ENCODE results near the gene SPOUT1.

SPOUT1 gene

DNA sequence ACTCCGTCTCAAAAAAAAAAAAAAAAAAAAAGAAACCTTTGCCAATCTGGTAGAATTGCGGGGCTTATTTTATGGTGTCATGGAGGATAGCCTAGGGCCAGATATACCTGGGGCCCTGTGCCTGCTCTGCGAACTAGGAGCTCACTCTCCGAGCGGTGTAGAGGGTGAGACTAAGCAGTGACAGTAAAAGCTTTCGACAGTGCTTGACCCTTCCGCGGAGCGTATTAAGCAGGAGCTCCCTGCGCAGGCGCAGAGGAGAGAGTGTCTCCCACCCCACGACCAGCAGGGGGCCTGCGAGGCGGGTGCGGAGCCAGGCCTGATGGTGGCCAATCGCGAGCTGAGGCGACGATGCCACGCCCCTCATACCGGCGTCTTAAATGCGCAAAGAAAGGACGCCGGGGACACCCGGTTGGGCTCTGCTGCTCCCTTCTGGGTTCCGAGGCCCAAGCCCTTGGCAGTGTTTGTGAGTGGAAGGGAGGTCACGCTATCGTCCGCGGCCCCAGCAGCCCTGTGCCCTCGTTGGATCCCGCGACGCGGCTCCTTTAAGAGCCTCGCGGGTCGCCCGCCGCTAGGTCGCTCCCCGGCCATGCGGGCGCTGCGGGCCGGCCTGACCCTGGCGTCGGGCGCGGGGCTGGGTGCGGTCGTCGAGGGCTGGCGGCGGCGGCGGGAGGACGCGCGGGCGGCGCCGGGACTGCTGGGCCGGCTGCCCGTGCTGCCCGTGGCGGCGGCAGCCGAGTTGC lies 11.3 kb downstream of the SPOUT1 start, which contains the start of gene ENDOG:
Gene ENDOG (plus strand): TSS at position 402 of the 740 bp plus-strand sequence. CDS start 185 bp downstream, at position 587.
- TF ChIP-seq, protein P1, sequence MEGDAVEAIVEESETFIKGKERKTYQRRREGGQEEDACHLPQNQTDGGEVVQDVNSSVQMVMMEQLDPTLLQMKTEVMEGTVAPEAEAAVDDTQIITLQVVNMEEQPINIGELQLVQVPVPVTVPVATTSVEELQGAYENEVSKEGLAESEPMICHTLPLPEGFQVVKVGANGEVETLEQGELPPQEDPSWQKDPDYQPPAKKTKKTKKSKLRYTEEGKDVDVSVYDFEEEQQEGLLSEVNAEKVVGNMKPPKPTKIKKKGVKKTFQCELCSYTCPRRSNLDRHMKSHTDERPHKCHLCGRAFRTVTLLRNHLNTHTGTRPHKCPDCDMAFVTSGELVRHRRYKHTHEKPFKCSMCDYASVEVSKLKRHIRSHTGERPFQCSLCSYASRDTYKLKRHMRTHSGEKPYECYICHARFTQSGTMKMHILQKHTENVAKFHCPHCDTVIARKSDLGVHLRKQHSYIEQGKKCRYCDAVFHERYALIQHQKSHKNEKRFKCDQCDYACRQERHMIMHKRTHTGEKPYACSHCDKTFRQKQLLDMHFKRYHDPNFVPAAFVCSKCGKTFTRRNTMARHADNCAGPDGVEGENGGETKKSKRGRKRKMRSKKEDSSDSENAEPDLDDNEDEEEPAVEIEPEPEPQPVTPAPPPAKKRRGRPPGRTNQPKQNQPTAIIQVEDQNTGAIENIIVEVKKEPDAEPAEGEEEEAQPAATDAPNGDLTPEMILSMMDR (IDR thresholded peaks at IDR 0.05; ENCODE audit: low read depth, low read length), result peak; percentile 96
- peak; percentile 92 for DNase-seq (ENCODE audit: extremely low read depth, low read depth)

- no peak for DNase-seq (ENCODE audit: extremely low read depth, low read depth)
- TF ChIP-seq, protein P1 (IDR thresholded peaks at IDR 0.05; ENCODE audit: low read depth, low read length), result no peak
Observed at GRCh38 chr9:128810873-128811272, 18.7 kb downstream of the SPOUT1 start.

DNA sequence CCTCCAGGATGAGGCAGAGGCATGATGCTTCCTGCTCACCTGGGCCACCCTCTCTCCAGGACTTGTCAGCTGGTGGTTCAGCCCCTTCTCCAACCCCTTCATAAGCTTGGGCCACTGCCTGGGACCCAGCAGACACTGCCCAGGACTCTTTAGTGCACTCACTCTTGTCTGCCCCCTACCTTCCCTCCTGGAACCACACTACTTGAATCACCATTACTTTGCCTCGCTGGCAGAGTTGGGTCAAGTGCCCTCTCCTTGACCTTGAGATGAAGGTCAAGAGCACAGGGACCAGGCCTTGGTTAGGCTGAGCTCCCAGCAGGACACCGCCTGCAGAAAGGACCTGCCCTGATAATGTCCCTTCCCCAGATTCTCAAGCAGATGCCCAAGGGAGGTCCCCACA lies 19.8 kb downstream of the SPOUT1 start:
- DNase-seq (ENCODE audit: extremely low read depth, low read depth), result no peak

GRCh38 chr9:128809036-128809599 lies 20.5 kb downstream of the SPOUT1 start:
- TF ChIP-seq, protein P1 (IDR thresholded peaks at IDR 0.05; ENCODE audit: low read depth, low read length), result no peak
- no peak for DNase-seq (ENCODE audit: extremely low read depth, low read depth)

More for the DNA sequence above, 19.8 kb downstream of the SPOUT1 start:
- TF ChIP-seq, protein P1 (IDR thresholded peaks at IDR 0.05; ENCODE audit: low read depth, low read length), result no peak; the same call in 1 of the 2 replicates

DNA sequence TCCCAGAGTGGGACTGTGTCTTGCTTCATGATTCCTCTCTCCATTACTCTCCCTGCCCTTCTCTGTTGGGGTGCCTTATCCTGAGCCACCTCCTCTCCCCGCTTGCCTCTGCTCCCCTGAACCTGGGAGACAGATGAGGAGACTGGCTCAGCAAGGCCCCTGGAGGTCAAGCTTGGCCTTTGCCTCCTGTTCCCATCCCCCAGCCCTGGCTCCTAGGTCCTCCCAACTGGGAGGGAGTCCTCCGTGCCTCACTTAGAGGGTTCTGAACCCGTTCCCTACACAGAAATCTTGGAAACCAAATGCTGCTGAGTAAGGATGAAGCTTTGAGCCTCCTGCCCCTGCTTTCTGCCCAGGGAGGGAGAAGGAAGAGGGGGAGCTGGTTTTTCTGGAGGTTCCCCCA lies 21.1 kb downstream of the SPOUT1 start:
- TF ChIP-seq, protein P1 (IDR thresholded peaks at IDR 0.05; ENCODE audit: low read depth, low read length), result no peak

DNA sequence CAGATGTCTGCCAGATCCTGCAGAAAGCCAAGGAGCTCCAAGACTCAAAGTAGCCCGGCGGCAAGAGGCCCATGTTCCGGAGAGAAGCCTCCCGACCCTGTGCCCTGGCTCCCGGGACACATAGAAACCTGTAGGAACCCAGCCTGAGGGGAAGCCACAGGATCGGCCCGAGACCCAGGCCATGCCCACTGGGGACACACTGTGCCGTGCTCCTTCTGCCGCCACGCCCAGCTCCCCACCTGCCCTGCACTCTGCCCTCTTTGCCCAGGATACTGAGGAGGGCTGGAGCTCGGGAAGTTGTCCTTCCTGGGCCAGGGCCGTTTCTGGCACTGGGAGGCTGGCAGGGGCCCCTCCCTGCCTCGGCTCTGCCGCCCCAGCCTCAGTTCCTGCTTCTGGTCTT lies 21.8 kb downstream of the SPOUT1 start:
- DNase-seq (ENCODE audit: extremely low read depth, low read depth), result no peak
- TF ChIP-seq, protein P1 (IDR thresholded peaks at IDR 0.05; ENCODE audit: low read depth, low read length), result no peak

More for the DNA sequence above, 21.1 kb downstream of the SPOUT1 start:
- DNase-seq (ENCODE audit: extremely low read depth, low read depth), result no peak

GRCh38 chr9:128805661-128806060 lies 23.9 kb downstream of the SPOUT1 start:
- TF ChIP-seq, protein P1 (IDR thresholded peaks at IDR 0.05; ENCODE audit: low read depth, low read length), result no peak
- no peak for DNase-seq (ENCODE audit: extremely low read depth, low read depth)

Measured in AG09319 (cell line).